ENCODE results near the gene ADAM10.

- TF ChIP-seq, protein P1, sequence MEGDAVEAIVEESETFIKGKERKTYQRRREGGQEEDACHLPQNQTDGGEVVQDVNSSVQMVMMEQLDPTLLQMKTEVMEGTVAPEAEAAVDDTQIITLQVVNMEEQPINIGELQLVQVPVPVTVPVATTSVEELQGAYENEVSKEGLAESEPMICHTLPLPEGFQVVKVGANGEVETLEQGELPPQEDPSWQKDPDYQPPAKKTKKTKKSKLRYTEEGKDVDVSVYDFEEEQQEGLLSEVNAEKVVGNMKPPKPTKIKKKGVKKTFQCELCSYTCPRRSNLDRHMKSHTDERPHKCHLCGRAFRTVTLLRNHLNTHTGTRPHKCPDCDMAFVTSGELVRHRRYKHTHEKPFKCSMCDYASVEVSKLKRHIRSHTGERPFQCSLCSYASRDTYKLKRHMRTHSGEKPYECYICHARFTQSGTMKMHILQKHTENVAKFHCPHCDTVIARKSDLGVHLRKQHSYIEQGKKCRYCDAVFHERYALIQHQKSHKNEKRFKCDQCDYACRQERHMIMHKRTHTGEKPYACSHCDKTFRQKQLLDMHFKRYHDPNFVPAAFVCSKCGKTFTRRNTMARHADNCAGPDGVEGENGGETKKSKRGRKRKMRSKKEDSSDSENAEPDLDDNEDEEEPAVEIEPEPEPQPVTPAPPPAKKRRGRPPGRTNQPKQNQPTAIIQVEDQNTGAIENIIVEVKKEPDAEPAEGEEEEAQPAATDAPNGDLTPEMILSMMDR (IDR thresholded peaks at IDR 0.05; ENCODE audit: insufficient read depth, low read depth, low read length): no peak
- no peak for TF ChIP-seq EZH2 (IDR thresholded peaks at IDR 0.05; ENCODE audit: insufficient read depth, low read length)
Measured at GRCh38 chr15:58777107-58777506, 27.6 kb upstream of the ADAM10 start.
